Fibroblast of lung (primary cell): ENCODE results near the gene TP53BP1. TPM values are rescaled to one million over a fixed set of nuclear protein-coding genes. Genes with fewer than 3 reads are reported as not detected.

Source experiments
- DNase-seq, 2 donors: peaks; one replicate each; pipeline versions ENCODE4 v3.0.0 to v3.0.0-alpha.2; 2010; ENCODE audit warnings: low read depth in 2 of 2
- H2AFZ ChIP-seq: 2 replicates; pipeline ENCODE4 v1.5.1; 2012; ENCODE audit warnings: low read length, control low read depth, inconsistent platforms
- H3K27ac ChIP-seq: 2 replicates; pipeline ENCODE4 v1.5.1; 2011; ENCODE audit warnings: low read length, control low read depth; ENCODE audit not compliant: insufficient read depth
- H3K27me3 ChIP-seq: 2 replicates; pipeline ENCODE4 v1.5.1; 2011; ENCODE audit warnings: mild to moderate bottlenecking, low read length; ENCODE audit not compliant: control insufficient read depth, insufficient read depth
- H3K36me3 ChIP-seq: 2 replicates; pipeline ENCODE4 v1.5.1; 2011; ENCODE audit warnings: low read length; ENCODE audit not compliant: control insufficient read depth, insufficient read depth
- H3K4me1 ChIP-seq: 2 replicates; pipeline ENCODE4 v1.5.1; 2011; ENCODE audit warnings: low read length; ENCODE audit not compliant: control insufficient read depth, insufficient read depth; ENCODE audit errors: extremely low read depth
- H3K4me2 ChIP-seq: 2 replicates; pipeline ENCODE4 v1.5.1; 2011; ENCODE audit warnings: low read length, control low read depth; ENCODE audit not compliant: insufficient read depth; ENCODE audit errors: extremely low read depth
- H3K4me3 ChIP-seq, 4 experiments: fragments of 200-600 bp in 1 of 4; sonication (generic) in 1 of 4; replicated peaks in 1 of 4; 2 replicates each; pipeline ENCODE4 v1.5.1; 2011 to 2016; ENCODE audit warnings: low read length in 4 of 4, low read depth in 3 of 4, mild to moderate bottlenecking in 3 of 4, control low read depth in 2 of 4, inconsistent platforms in 1 of 4, mixed read lengths in 1 of 4; ENCODE audit not compliant: insufficient read depth in 1 of 4; ENCODE audit errors: control extremely low read depth in 1 of 4
- H3K79me2 ChIP-seq: 2 replicates; pipeline ENCODE4 v1.5.1; 2012; ENCODE audit warnings: mild to moderate bottlenecking, low read length, inconsistent platforms; ENCODE audit not compliant: control insufficient read depth, insufficient read depth
- H3K9ac ChIP-seq: 2 replicates; pipeline ENCODE4 v1.5.1; 2011; ENCODE audit warnings: mild to moderate bottlenecking, low read length, control low read depth; ENCODE audit not compliant: insufficient read depth
- H3K9me3 ChIP-seq: 2 replicates; pipeline ENCODE4 v1.5.1; 2012; ENCODE audit warnings: low read depth, low read length; ENCODE audit not compliant: control insufficient read depth, insufficient read depth
- H4K20me1 ChIP-seq: 2 replicates; pipeline ENCODE4 v1.5.1; 2011; ENCODE audit warnings: low read length; ENCODE audit not compliant: control insufficient read depth, insufficient read depth; ENCODE audit errors: extremely low read depth
- CTCF ChIP-seq, 2 donors: IDR thresholded peaks in 1 of 2; conservative IDR thresholded peaks in 1 of 2; 1 replicate in 1 of 2; 2 replicates in 1 of 2; pipeline ENCODE4 v1.5.1; 2011 to 2012; ENCODE audit warnings: low read length in 2 of 2, control low read depth in 1 of 2, inconsistent platforms in 1 of 2, low read depth in 1 of 2, mild to moderate bottlenecking in 1 of 2
- EZH2 ChIP-seq: IDR thresholded peaks from 2 replicates; pipeline ENCODE4 v1.5.1; 2012; ENCODE audit warnings: low read length, control low read depth, mild to moderate bottlenecking; ENCODE audit errors: missing control alignments
- polyA plus RNA-seq, 2 donors: library from polyadenylated mRNA; depleted of rRNA in 1 of 2; stranded (reverse) in 1 of 2; unstranded in 1 of 2; fragments of >200 nt; gene quantifications; 2 replicates each; pipeline ENCODE4 v1.2.1, GENCODE V29; 2011 to 2012; ENCODE audit warnings: missing spikeins in 1 of 2
- total RNA-seq: library from RNA; depleted of rRNA; stranded (reverse); fragments of >200 nt; gene quantifications from 2 replicates; pipeline ENCODE4 v1.2.1, GENCODE V29; 2014

TP53BP1 gene
- total and polyA plus RNA-seq, 2 donors (not counting 1 experiment from before 2014, with no cell fraction given): 38.8 to 132 TPM

GRCh38 chr15:43471975-43472374 is 21.0 kb downstream of the TP53BP1 start:
- no peaks in the 10 kb centered on the region for H3K79me2 ChIP-seq
- no peaks in the 10 kb centered on the region for H3K4me1 ChIP-seq
- H3K9me3 ChIP-seq: no peaks in the 10 kb centered on the region
- no peak overlapping the region for H3K4me2 ChIP-seq
- no peak overlapping the region for H3K27ac ChIP-seq
- no peaks in the 10 kb centered on the region for H4K20me1 ChIP-seq
- H3K9ac ChIP-seq: no peak overlapping the region
- H3K4me3 ChIP-seq: no peak overlapping the region
- H2AFZ ChIP-seq: no peak overlapping the region
- no peak for TF ChIP-seq EZH2
- no peaks in the 10 kb centered on the region for H3K27me3 ChIP-seq
- DNase-seq: no peak
- H3K36me3 ChIP-seq: peaks cover 7% of the 10 kb centered on the region

- no peaks in the 10 kb centered on the region for H3K27me3 ChIP-seq
- H3K9ac ChIP-seq: no peak overlapping the region
- peaks cover 5% of the 10 kb centered on the region for H3K36me3 ChIP-seq
- no peak overlapping the region for H2AFZ ChIP-seq
- H3K4me1 ChIP-seq: peaks cover 10% of the 10 kb centered on the region
- no peak overlapping the region for H3K27ac ChIP-seq
- no peak for TF ChIP-seq CTCF (conservative IDR thresholded peaks at IDR 0.05 in 1 of 2, IDR thresholded peaks at IDR 0.05 in 1 of 2; ENCODE audit: low read depth in 1 of 2, low read length in 2 of 2)
- TF ChIP-seq EZH2: no peak
- H3K9me3 ChIP-seq: no peaks in the 10 kb centered on the region
- H3K4me3 ChIP-seq: no peak overlapping the region
- no peaks in the 10 kb centered on the region for H4K20me1 ChIP-seq
- DNase-seq: peak; percentile 60 to 90
- no peak overlapping the region for H3K4me2 ChIP-seq
- H3K79me2 ChIP-seq: no peaks in the 10 kb centered on the region
These were observed 23.1 kb downstream of the TP53BP1 start for GRCh38 chr15:43469867-43470266.

GRCh38 chr15:43465100-43465499 is 27.9 kb downstream of the TP53BP1 start:
- H2AFZ ChIP-seq: no peak overlapping the region
- peak overlapping the region; percentile 64 for H3K27ac ChIP-seq
- H4K20me1 ChIP-seq: no peaks in the 10 kb centered on the region
- DNase-seq: peak; percentile 85 to 95
- peak overlapping the region; percentile 33 for H3K4me2 ChIP-seq
- no peak overlapping the region for H3K9ac ChIP-seq
- no peaks in the 10 kb centered on the region for H3K79me2 ChIP-seq
- TF ChIP-seq CTCF (conservative IDR thresholded peaks at IDR 0.05 in 1 of 2, IDR thresholded peaks at IDR 0.05 in 1 of 2; ENCODE audit: low read depth in 1 of 2, low read length in 2 of 2) (no peak), EZH2 (no peak)
- H3K4me3 ChIP-seq: no peak overlapping the region
- peaks cover 3% of the 10 kb centered on the region for H3K36me3 ChIP-seq
- no peaks in the 10 kb centered on the region for H3K27me3 ChIP-seq
- H3K4me1 ChIP-seq: peaks cover 10% of the 10 kb centered on the region
- H3K9me3 ChIP-seq: no peaks in the 10 kb centered on the region
